GM18508 (cell line): ENCODE results near the gene SLC25A38.
A peak's percentile ranks its signal among the peaks of the same experiment; 100 is the strongest.
"Not testable (repeated sequence)": the region's sequence is repeated elsewhere in the genome, so short reads cannot be mapped to it uniquely, and the experiment has no call there.

ENCODE experiments used
- ATAC-seq: cut with Tn5 transposase; IDR thresholded peaks from one replicate; pipeline ENCODE4 v1.9.1; 2021; ENCODE audit warnings: moderate number of reproducible peaks; ENCODE audit not compliant: insufficient read depth, unreplicated experiment

Gene SLC25A38

DNA sequence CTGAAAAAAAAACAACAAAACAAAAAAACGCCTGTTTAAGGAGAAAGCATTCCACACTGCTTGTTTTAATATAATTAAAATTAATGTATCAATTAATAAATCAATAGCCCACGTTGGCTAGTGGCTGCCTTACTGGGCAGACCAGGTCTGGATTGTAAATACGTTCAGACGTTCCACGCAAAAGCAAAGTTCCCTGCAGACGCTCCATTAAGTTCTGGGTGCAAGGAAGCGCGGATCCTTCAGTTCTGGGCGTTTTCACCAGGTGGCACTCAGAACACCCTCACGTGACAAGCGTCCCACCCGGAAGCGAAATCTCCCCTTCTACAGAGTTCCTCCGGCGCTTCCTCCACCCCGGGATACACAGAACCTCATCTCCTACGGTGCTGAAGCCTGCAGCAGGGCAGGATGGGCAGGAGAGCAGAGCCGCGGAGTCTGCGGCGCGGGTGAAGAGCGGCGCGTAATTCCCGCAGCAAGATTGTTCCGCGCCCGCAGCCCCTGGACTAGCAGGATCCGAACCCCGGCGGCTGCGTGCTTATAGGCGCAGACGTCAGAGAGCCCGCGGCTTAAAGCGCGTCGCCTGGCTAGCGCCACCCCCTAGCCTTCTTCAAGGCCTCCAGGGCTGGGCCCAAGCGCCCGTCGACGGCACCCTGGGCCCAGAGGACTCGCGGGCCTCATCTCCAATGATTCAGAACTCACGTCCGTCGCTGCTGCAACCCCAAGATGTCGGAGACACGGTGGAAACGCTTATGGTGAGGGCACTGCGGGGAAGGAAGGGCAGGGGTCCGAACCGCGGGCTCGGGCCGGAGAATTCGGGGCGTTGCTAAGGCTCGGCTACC is at the start of gene SLC25A38:
Gene SLC25A38 (plus strand): TSS at position 326 of the 836 bp plus-strand sequence. CDS start 355 bp downstream, at position 681.
- ATAC-seq: peak; percentile 42

- no peak for ATAC-seq
Observed at GRCh38 chr3:39333607-39334006, 49.6 kb upstream of the SLC25A38 start.

DNA sequence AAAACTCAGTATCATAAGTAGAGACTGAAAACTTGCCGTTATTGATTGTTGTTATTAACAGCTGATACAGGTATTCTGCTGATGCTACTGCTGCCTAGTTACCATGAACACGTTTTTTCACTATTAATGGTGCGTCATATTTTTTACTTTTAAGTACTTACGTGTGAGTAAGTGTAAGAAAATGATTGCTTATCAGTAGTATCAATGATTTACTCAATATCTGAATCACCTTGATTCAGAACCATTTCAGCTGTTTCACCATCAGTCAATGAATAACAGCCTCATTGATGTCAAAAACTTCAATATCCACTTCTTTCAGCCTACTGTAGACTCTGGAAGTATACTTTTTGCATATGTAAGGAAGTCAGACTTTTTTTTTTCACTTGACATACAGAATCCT is 49.0 kb upstream of the SLC25A38 start:
- no peak for ATAC-seq

- no peak for ATAC-seq
Observed at GRCh38 chr3:39338201-39338600, 45.0 kb upstream of the SLC25A38 start.

- no peak for ATAC-seq
Observed at GRCh38 chr3:39339086-39339485, 44.1 kb upstream of the SLC25A38 start.

DNA sequence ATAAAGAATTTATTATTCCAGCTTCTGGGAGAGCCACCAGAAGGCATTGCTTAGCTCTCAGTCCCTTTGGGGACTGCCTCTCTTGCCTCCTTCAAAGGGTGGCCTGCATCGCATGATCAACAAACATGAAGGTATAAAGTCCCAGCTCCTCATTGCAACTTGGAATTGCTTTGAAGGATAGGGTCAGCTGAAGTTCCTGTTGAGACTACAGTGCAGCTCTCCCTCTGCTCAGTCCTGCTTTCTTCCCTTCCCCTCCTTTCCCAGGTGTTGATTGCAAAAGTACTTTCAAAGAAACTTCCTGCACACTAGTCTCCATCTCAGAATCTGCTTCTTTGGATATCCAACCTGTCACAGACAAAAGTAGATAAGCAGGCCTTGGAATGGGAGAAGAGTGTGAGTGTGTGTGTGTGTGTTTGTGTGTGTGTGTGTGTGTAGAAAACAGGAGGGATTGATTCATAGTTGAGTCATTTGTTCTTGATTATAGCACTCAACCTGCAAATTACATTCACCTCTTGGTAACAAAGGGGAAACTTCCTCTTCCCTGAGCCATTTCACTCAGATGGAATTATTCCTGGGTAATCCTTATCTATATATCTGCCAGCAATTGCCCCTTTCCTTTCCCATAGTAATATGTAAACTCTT is 40.0 kb upstream of the SLC25A38 start:
- ATAC-seq: no peak

GRCh38 chr3:39343760-39344159 is 39.4 kb upstream of the SLC25A38 start:
- ATAC-seq: no peak

DNA sequence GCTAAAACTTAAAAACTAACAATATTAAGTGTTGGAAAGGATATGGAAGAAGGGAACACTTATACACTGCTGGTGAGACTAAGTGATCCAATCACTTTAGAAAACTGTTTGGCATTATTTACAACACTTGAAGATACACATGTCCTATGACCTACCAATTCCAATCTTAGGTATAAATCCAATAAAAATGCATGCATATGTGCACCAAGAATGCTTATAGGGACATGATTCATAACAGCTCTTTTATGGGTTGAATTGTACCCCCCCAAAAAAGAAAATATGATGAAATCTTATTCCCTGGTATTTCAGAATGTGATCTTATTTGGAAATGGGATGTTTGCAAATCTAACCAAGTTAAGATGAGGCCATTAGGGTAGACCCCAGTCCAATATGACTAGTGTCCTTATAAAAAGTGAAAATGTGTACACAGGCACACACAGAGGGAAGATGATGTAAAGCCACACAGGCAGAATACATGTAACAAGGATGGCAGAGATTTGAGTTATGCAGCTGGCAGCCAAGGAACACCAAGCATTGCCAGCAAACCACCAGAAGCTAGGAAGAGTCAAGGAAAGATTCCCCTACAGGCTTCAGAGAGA is 38.3 kb upstream of the SLC25A38 start:
- no peak for ATAC-seq

DNA sequence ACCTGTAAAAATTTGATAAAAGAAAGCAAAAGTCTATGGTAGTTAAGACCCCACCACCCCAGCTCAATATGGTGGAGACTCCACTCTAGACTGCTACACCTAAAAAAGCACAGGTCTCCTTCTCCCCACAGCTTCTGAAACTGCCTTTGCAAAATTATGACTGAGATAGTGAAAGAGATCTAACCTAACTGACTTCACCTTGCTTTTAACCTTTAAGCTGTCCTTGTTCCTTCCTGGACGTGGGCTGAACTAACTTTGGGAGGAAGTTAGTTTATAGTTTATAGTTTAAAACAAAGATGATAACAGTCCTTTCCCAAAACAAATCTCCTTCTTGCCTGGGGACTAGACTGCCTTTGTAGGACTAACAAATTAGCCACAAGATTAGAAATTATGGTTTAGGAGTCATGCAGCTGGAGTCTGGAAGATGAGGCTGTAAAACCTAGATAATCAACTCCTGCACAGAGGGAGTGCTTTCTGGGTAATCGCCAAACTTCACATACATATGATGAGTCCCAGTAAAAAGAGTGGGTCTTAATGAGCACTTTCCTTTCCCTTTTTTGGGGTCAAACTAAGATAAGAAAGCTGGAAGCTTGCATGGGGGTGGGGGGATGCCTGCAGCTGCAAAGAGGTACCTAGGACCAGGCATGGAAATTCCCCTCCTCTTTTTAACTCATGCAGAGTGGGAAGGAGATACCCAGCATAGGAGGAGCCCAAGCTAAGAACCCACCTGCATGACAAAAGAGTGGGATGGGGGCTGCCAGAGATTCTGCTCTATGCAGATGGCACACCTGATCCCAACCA is 36.2 kb upstream of the SLC25A38 start:
- ATAC-seq: peak; percentile 79

DNA sequence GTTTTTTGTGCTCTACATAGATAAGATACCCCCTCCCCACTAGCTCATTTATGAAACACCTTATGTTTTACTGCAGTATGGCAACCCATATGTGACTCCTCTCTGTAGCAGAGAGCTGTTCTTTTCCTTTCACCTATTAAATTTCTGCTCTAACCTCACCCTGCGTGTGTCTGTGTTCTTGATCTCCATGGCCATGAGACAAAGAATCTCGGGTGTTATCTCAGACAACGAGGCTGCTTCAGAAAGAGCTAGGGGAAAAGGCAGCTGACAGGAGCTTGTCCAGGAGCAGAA is 35.6 kb upstream of the SLC25A38 start:
- ATAC-seq: no peak

DNA sequence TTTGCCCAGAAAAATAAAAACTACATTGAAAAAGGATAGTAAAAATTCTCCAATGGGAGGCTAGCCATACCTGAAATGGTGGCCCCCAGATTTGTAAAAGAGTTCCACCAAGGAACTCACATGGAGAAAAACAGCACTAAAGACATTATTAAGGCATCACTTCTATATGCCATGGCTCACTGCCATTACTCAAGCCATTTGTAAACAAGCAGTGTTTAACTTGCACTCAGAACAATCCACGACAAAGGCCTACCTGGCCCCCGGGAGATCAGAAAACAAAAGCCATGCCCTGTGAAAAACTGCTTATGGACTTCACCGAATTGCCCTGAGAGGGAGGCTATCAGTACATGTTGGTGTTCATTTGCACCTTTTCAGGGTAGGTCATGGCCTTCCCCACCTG is 34.1 kb upstream of the SLC25A38 start:
- no peak for ATAC-seq

GRCh38 chr3:39350714-39351113 is 32.5 kb upstream of the SLC25A38 start:
- no peak for ATAC-seq

- not testable (repeated sequence) for ATAC-seq
Observed at GRCh38 chr3:39351134-39351533, 32.0 kb upstream of the SLC25A38 start.

GRCh38 chr3:39353168-39353927 is 29.8 kb upstream of the SLC25A38 start:
- ATAC-seq: not testable (repeated sequence)

- no peak for ATAC-seq
Observed at GRCh38 chr3:39358333-39358732, 24.8 kb upstream of the SLC25A38 start.

DNA sequence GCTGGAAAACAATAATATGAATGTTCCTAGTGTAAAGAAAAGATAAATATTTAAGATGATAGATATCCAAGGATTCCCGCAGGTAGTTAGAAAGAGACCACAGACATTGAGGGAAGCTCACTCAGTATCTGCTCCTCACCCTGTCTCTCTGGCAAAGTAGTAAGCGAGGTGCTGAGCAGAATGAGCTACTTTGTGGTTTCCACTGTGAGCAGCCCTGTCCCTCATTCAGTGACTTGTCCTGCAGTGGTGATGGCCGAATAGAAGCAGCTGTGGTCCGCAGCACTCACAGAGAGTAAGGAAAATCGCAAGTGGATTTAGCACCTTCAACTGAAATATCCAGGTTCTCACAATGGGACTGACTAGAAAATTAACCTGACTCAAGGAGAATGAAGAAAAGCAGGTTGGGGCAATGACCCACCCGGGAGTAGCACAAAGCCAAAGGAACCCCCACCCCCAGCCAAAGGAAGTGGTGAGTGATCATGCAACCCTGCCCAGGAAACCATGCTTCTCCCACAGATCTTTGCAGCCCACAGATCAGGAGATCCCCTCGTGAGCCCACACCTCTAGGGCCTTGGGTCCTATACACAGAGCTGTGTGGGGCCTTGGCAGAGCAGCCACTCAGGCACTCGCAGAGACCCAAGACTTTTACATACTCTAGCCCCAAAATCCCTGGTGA is 21.8 kb upstream of the SLC25A38 start:
- ATAC-seq: no peak

- no peak for ATAC-seq
Observed at GRCh38 chr3:39362192-39362591, 21.0 kb upstream of the SLC25A38 start.

GRCh38 chr3:39362812-39363211 is 20.4 kb upstream of the SLC25A38 start:
- ATAC-seq: no peak

DNA sequence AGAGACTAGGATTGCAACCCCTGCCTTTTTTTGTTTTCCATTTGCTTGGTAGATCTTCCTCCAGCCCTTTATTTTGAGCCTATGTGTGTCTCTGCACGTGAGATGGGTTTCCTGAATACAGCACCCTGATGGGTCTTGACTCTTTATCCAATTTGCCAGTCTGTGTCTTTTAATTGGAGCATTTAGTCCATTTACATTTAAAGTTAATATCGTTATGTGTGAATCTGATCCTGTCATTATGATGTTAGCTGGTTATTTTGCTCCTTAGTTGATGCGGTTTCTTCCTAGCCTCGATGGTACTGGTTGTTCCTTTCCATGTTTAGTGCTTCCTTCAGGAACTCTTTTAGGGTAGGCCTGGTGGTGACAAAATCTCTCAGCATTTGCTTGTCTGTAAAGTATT is 12.7 kb upstream of the SLC25A38 start:
- not testable (repeated sequence) for ATAC-seq
